ENCODE data around the gene OXCT1.

DNA sequence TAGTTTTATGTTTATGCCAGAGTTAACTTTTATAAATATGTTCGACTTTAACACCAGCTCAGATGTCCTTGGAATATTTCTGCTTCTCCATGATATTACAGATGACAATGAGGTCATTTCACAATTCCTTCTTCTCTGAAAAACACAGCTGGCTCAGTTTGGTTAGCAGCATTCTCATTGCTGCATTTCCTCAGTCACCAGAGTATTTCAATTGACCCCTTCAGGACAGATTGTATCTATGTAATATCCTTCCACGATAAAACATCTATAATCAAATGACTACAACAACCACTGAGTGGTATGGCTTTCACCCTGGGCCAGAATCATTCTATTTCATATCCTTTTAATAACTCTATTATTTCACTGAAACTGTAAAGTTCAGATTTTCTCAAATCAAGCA is 148.7 kb downstream of the OXCT1 start:
- TF ChIP-seq EZH2phosphoT487 (IDR thresholded peaks at IDR 0.05; ENCODE audit: insufficient read depth, low read depth) (no peak), EZH2 (IDR thresholded peaks at IDR 0.05; ENCODE audit: insufficient read depth, poor library complexity, severe bottlenecking) (no peak)

Data from GM23248 (cell line).